Adrenal gland (tissue), 12 donors: ENCODE measurements around the gene L3MBTL1. TPM values are rescaled to one million over a fixed set of nuclear protein-coding genes. Genes with fewer than 3 reads are reported as not detected.

Experiments used
- DNase-seq, 7 donors: peaks; one replicate each; pipeline ENCODE4 v3.0.0-alpha.2; 2019 to 2020
- H3K27ac ChIP-seq, 5 donors: fragments of 200-600 bp; sonication (generic) in 4 of 5; 1 replicate in 3 of 5; 2 replicates in 2 of 5; pipeline versions ENCODE4 v1.5.1 to v1.8.0; 2016 to 2020; ENCODE audit warnings: mild to moderate bottlenecking in 1 of 5
- H3K27me3 ChIP-seq: fragments of 200-600 bp; 2 replicates; pipeline ENCODE4 v1.8.0; 2021
- H3K36me3 ChIP-seq, 2 donors: fragments of 200-600 bp; replicated peaks in 1 of 2; 1 replicate in 1 of 2; 2 replicates in 1 of 2; pipeline versions ENCODE4 v1.5.1 to v1.8.0; 2018 to 2022
- H3K4me1 ChIP-seq, 2 donors: fragments of 200-600 bp; replicated peaks in 1 of 2; 1 replicate in 1 of 2; 2 replicates in 1 of 2; pipeline versions ENCODE4 v1.5.1 to v1.8.0; 2018 to 2021
- H3K4me3 ChIP-seq, 4 donors: fragments of 200-600 bp; sonication (generic) in 3 of 4; one replicate each; pipeline ENCODE4 v1.5.1; 2016 to 2018
- H3K9me3 ChIP-seq, 3 donors: fragments of 200-600 bp; sonication (generic) in 1 of 3; replicated peaks in 1 of 3; 1 replicate in 2 of 3; 2 replicates in 1 of 3; pipeline versions ENCODE4 v1.5.1 to v1.8.0; 2016 to 2021
- CTCF ChIP-seq, 6 experiments: fragments of 450-650 bp in 4 of 6; fragments of 200-600 bp in 2 of 6; sonication (generic) in 1 of 6; IDR thresholded peaks; 1 replicate in 5 of 6; 2 replicates in 1 of 6; pipeline versions ENCODE4 v1.5.1 to v1.8.0; 2016 to 2021; ENCODE audit warnings: antibody characterized with exemption in 6 of 6, mild to moderate bottlenecking in 2 of 6, moderate library complexity in 1 of 6
- POLR2A ChIP-seq, 2 donors: fragments of 450-650 bp; IDR thresholded peaks; one replicate each; pipeline ENCODE4 v1.6.1; 2017; ENCODE audit warnings: antibody characterized with exemption in 2 of 2, mild to moderate bottlenecking in 2 of 2, moderate library complexity in 1 of 2
- WGBS, 4 donors: extraction: QIAGEN DNeasy Blood & Tissue Kit in 2 of 4; methylation state at CpG; one replicate each; pipeline versions ENCODE4 v1.1.5 to v1.1.7; 2013 to 2017; 5-methylcytosine and 5-hydroxymethylcytosine counted together
- intact Hi-C, 2 donors: fragments of 100-400 bp; cut with DNase I; formaldehyde crosslinking; loops; one replicate each; pipeline versions ENCODE4 v1.14.1 to v1.15.0; 2022 to 2023
- polyA plus RNA-seq, 3 donors: library from polyadenylated mRNA; stranded (reverse); fragments of 200-250 nt in 2 of 3; fragments of 350-450 nt in 1 of 3; fragmentation: Illumina TruSeq in 1 of 3; extraction: RNeasy Lipid Tissue Mini Kit (QIAGEN cat#74804) in 1 of 3; gene quantifications; one replicate each; pipeline ENCODE4 v1.2.3, GENCODE V29; 2013 to 2014
- total RNA-seq, 9 donors: library from RNA; depleted of rRNA in 4 of 9; stranded (reverse); fragments of >200 nt in 4 of 9; fragments of 120-200 nt in 1 of 9; fragmentation: NEBNext Ultra II Directional in 1 of 9; extraction: Animal tissue kit (Norgen Biotek cat#: 25700) in 1 of 9; gene quantifications; one replicate each; pipeline versions ENCODE4 v1.1.0 to v1.2.4, GENCODE V29; 2013 to 2023
- donor health status: healthy with polysubstance abuse.
- donor health status: Bipolar disorder and iron deficiency.
- donor health status: DM: yes; HTN: yes; CAD: no.
- donor health status: DM: no; HTN: no; CAD: no.
- donor health status: DM: no; HTN: no; CAD: no.
- donor health status: DM: yes; HTN: yes; CAD: no.

The L3MBTL1 gene
- total and polyA plus RNA-seq, 12 donors, result 3.3 to 24.4 (median 14.0) TPM

GRCh38 chr20:43537921-43538877, 30.7 kb downstream of the L3MBTL1 start:
- intact Hi-C loops, result loop anchor here (5.0 to 10.0 kb wide), 3 partner anchors 154 to 549 kb away; no protein-coding TSS in a partner anchor
- Histone ChIP-seq H3K27me3 (no peaks in the 10 kb centered on the region), H3K9me3 (no peaks in the 10 kb centered on the region), H3K36me3 (no peaks in the 10 kb centered on the region), H3K27ac (no peak overlapping the region), H3K4me3 (no peak overlapping the region), H3K4me1 (no peaks in the 10 kb centered on the region)
- TF ChIP-seq POLR2A (IDR thresholded peaks at IDR 0.05), result no peak
- peak; percentile 74 to 90 (median 82) for TF ChIP-seq CTCF (IDR thresholded peaks at IDR 0.05)
- peak; percentile 47 to 89 (median 72) for DNase-seq
- 19 to 26% (median 21%) methylated on average over 4 of the region's 4 CpGs for WGBS, 4 donors

- Histone ChIP-seq H3K4me1 (no peaks in the 10 kb centered on the region), H3K4me3 (no peak overlapping the region), H3K9me3 (no peaks in the 10 kb centered on the region), H3K27me3 (no peaks in the 10 kb centered on the region), H3K36me3 (no peaks in the 10 kb centered on the region), H3K27ac (no peak overlapping the region)
- no peak for DNase-seq
- 58 to 75% (median 74%) methylated on average over 4 to 6 of the region's 6 CpGs for WGBS, 4 donors
- intact Hi-C loops, result loop anchor here (5.0 to 10.0 kb wide), 3 partner anchors 153 to 548 kb away; no protein-coding TSS in a partner anchor
- TF ChIP-seq POLR2A (IDR thresholded peaks at IDR 0.05) (no peak), CTCF (IDR thresholded peaks at IDR 0.05) (no peak)
These were observed 31.6 kb downstream of the L3MBTL1 start for GRCh38 chr20:43538878-43539700.

GRCh38 chr20:43539975-43540672, 32.6 kb downstream of the L3MBTL1 start:
- WGBS, 4 donors, result 84 to 91% (median 87%) methylated on average over 16 to 17 of the region's 17 CpGs
- no peaks in the 10 kb centered on the region for H3K36me3 ChIP-seq

More at GRCh38 chr20:43539975-43540672, 32.6 kb downstream of the L3MBTL1 start:
- no peak overlapping the region for H3K27ac ChIP-seq
- H3K4me3 ChIP-seq, result no peak overlapping the region
- intact Hi-C loops, result loop anchor here (5.0 to 10.0 kb wide), 3 partner anchors 152 to 547 kb away; no protein-coding TSS in a partner anchor
- no peak for DNase-seq
- no peaks in the 10 kb centered on the region for H3K9me3 ChIP-seq
- no peaks in the 10 kb centered on the region for H3K27me3 ChIP-seq
- no peak for TF ChIP-seq POLR2A (IDR thresholded peaks at IDR 0.05)
- no peak for TF ChIP-seq CTCF (IDR thresholded peaks at IDR 0.05)
- H3K4me1 ChIP-seq, result no peaks in the 10 kb centered on the region
